Measurements from ENCODE around the gene BCDIN3D.
A peak's percentile ranks its signal among the peaks of the same experiment; 100 is the strongest.
"Not testable (repeated sequence)": the region's sequence is repeated elsewhere in the genome, so short reads cannot be mapped to it uniquely, and the experiment has no call there.

Gene BCDIN3D

DNA sequence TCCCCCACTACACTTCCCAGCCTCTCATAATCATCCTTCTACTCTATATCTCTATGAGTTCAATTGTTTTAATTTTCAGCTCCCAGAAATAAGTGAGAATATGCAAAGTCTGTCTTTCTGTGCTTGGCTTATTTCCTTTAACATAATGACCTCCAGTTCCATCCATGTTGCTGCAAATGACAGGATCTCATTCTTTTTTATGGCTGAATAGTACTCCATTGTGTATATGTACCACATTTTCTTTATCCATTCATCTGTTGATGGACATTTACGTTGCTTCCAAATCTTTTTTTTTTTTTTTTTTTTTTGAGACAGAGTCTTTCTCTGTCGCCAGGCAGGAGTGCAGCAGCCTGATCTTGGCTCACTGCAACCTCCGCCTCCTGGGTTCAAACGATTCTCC, 13.0 kb upstream of the BCDIN3D start:
- not testable (repeated sequence) for DNase-seq (ENCODE audit: low spot score)

DNA sequence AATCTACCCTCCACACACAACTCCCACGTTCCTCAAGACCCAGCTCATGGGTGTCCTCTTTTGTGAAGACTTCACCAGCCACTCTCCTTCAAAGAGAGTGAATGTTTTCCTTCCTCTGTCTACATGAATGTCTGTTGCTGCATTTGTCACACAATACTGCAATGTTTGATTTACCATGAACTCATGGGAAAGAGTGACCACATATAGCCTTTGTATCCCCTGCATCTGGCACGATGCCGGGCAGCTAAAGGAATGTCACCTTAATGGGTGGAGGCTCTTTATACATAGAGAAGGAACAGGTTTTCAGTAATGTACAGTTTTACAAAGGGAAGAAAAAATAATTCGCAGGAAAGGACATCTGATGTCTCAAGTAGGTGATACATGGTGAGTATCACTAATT, 12.1 kb upstream of the BCDIN3D start:
- no peak for DNase-seq (ENCODE audit: low spot score)

DNA sequence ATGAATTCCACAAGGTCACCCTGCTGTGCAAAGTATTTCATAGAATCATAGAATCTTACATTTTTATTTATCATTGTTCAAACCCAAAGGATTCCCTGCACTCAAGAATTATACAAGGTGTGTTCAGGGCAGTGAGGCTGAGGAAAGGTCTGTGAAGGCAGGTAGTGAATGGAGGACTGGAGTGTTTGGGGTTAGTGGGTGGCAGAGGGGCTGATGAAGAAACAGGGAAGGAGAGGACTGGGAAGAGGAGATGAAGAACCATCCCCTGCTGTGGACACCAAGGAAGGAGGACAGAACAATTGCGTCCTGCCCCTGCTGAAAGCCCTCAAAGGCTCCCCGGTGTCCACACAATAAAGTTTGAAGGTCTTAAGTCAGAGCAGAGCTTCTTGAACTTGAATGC, 10.8 kb upstream of the BCDIN3D start:
- no peak for DNase-seq (ENCODE audit: low spot score)

DNA sequence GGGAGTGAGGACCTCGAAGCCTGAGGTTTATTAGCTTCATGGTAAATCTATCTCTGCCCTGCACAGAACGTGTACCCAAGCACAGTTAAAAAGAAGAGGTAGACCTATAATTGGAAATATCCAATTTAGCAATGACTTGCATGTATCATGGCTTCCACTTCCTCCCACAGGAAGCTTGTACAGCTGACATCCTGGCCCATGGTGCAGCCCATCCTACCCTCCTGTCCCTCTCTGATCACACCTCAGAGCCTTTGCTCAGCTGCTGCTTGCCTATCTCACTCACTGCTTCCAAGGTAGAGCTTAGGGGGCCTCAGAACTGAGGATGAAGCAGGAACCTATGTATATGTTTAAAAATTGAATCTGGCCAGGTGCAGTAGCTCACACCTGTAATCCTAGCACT, 4.3 kb upstream of the BCDIN3D start:
- no peak for DNase-seq (ENCODE audit: low spot score)

DNA sequence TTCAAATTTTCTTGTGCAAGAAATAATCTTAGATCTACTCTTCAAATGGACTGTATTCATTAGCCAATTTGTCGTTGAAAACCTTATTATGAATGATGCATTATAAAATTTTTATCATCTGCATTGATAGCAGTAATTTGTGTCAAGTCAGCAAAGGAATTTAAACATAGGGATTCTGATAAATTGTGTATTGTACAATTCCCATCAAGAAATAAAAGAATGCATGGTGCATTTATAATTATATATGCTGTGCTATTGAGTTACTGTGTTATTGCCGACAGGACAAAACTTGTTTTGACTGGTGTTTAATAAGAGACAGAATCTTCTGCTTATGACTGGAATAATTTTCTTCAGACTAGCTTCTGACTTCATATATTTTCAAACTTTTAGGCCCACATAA, 3.1 kb upstream of the BCDIN3D start:
- DNase-seq (ENCODE audit: low spot score), result no peak

DNA sequence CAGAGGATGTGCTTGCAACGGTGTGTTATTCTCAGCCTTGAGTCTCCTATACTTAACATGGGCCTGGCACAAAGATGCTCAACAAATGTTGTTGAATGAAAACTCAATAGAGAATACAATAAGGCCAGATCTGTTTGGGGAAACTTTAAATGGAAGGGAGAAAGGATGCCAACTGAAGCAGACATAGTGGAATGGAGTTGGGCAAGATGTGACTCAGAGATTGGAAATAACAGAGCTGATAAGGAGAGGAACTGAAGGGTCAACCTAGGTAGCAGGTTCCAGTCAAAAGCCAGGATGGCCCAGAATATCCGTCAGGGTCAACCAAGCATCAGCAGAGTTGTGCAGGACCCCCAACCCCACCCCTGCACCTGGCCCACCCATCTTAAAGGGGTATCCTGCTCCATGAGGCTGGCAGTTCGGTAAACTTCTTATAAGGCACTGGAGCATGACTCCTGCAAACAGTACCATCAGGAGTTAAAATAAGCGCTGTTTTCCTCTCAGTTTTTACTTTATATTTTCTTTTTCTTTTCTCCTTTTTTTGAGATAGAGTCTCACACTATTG, 1.1 kb upstream of the BCDIN3D start:
- no peak for DNase-seq (ENCODE audit: low spot score)

DNA sequence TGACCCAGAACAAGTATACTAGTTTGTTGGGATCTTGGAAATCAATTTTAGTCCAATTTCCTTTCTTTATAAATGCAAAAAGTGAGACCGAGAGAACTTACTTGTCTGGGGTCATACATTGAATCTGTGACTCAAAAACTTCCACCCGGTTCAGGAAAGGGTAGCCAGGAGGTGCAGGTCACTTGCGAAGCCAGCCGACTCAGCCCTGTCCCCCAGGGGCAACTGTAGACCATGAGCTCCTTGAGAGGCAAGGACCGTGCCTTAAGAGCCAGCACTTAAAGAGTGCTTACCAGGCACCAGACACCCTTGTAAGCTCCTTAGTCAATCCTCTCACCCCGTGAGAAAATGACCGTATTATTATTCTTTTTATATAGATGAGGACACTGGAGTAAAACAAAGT, 505 bp upstream of the BCDIN3D start:
- no peak for DNase-seq (ENCODE audit: low spot score)

DNA sequence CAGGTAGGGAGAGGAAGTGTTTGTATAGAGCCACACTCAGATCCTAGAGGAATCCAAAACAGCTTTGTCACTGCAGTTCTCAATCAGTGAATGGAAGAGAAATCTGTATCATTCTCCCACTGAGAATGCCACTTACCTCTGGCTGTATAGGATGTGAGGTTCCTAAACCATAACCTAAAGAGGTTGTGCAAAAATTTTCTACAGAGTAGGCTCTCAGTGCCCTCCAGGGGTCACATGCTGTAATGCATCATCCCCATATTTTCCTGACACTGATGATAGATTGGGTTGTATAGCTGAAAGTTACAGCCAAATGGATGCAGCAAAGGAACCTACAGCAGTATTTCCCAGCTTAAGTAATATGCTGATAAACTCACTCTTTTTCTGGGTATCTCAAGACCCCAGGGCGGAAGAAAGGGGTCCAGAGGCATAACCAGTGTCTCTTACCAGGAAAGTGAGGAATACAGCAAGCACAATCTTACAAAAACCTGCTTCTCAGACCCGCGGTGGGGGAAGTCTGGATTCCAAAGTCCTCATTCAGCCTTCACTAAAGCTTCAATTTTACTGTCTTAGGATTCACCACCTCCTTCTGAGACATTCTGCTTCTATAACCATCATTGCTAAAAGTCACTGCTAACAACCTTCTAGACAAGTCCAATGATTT, 3.8 kb downstream of the BCDIN3D start:
- DNase-seq (ENCODE audit: low spot score), result no peak

DNA sequence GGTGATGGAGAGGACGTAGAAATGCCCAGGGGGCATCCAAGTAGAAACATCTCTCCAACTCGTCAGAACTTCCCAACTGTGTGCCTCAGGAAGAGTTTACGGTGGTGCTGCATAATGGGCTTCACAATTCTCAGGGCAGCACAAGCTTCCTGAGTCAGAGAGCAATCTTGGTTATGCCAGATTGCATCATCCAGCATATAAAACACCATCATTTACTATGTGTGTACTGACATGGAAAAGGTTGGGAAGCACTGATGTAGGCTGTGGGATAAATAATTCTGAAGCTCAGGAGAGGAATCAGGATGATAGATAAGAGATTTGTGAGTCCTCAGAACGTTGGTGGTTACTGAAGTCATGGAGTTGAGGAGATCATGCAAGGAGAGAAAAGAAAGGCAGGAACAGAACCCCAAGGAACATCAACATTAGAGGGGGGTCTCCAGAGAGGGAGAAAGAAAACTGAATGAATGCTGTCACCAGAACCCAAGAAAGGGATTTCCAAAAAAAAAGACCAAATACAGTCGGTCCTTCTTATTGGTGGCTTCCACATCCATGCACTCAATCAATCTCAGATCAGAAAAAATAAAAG, 10.0 kb downstream of the BCDIN3D start:
- peak; percentile 58 for DNase-seq (ENCODE audit: low spot score)

DNA sequence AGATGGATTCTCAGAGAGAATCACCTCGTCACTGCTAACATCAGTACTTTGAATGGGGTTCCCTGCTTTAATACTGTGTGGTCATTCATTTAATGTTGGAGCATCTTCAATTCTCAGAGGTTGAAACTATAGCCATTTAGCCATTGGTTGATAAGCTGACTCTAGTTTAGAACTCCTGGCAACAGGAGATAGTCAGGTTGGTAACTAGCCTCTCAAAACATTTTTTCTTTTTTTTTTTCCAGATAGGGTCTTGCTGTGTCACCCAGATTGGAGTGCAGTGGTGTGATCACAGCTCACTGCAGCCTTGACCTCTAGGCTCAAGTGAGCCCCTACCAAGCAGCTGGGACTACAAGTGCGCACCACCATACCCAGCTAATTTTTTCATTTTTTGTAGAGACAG, 11.2 kb downstream of the BCDIN3D start:
- DNase-seq (ENCODE audit: low spot score), result no peak

DNA sequence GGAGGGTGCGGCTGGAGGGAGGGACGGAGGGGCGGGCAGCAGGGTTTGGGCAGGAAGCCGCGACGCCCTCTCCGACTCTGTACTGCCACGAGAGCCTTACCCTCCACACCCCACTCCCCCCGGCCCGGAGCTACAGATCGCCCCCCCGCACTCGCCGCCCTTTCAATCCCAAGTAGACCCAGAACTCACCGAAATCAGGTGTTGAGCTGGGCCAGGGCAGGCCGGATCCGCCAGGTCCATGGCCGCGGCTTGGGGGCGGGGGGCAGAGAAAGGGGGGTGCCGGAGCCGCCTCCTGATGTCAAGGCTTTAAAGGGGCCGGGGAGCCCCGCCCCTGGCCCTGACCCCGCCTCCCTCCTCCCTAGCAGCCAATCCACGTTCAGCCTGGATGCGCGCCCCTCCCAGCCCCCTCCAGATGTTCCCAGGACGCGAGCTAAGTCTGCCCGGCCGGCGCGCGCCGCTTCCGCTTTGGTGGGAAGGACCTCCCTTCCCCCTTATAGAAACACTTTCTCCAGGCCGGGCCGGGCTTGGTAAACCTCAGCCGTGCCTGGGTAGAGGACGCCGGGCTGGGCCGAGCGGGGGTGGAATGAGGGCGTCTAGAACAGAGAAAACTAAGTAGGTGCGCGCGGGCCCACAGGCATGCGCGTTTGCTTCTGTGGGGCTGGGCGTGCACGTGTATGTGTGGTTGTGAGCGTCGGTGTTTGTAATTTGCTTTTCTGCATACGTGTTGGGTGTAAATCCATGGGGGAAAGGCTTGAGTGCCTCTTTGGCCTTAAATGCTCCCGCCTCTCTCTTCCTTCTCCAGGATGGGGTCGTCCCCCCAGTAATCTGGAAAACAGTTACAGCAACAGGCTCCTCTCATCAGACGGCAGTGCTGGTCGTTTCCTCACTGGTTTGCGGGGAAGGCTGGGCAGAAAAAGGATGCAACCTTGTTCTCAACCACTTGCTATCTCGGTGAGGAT, 14.5 kb downstream of the BCDIN3D start, which contains the start of gene NCKAP5L:
NCKAP5L (minus strand) TSS at position 281 of the 959 bp plus-strand sequence. CDS start 24,369 bp downstream, outside the sequence.
- peak; percentile 98 for DNase-seq (ENCODE audit: low spot score)

DNA sequence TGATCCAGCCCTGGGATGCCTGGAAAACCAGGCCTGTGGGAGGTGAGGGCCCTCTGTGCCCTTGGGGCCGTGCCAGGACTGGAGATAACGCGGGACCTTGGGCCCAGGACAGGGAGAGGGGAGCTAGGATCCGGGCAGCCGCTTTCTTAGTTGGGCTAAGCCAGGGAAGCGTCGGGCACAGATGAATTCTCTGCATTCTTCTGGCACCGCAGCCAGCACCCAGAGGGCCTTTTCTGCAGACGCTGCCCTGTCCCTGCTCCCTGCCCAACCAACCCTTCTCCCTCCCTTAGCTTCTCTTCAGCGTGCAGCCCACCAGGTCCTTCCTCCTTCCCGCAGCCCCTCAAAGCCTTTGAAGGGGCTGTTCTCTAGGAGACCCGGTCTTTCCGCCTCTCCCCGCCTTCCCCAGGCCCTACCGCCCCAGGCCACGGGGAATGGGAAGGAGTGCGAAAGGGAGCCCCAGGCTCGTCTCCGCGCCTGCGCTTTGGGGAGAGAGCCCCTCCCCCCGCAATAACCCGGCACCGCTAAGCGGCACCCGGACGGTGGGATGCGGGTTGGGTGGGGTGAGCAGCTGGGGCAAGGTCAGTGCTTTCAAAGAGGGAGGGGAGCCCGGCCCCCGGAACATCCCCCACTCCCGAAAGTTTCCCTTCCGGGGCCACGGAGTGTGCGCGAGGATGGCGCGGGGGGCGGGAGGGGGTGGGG, 15.4 kb downstream of the BCDIN3D start:
- DNase-seq (ENCODE audit: low spot score), result peak; percentile 89

DNA sequence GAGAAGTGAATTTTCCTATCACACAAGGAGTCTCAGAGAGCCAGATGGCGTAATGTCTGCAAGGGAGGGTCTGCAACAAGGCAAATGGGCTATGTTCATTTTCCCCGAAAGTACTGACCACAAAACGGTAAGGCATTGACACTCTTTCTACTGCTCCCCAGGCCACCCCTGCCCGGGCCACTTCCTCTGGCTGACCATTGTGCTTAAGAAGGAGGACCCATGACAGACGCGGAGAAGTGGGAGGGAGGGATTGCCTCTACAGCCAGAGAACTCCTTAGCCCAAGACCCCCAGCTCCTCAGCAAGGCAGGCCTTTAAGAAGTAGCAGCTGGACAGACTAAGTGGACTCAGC, 15.9 kb downstream of the BCDIN3D start:
- DNase-seq (ENCODE audit: low spot score), result no peak

DNA sequence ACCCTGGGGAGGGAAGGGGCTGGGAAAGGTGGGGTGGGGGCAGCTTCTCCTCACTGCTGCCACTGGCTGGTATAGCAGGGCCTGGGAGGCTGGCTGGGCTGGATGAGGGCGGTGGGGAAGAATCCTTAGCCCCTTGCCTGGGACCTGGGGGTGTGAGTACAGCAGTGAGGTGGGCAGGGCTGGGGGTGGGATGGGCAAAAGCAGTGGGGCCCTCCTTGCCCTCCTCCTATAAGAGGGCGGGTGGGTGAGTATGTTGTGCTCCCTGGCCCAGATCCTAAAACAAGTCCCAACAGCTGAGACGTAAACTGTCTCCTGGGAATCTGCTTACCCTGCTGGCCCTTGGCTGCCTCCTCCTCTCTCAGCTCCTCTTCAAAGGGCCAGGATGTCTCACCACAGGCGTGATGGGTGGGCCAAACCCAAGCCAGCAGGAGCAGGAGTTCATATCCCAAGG, 16.9 kb downstream of the BCDIN3D start:
- no peak for DNase-seq (ENCODE audit: low spot score)

DNA sequence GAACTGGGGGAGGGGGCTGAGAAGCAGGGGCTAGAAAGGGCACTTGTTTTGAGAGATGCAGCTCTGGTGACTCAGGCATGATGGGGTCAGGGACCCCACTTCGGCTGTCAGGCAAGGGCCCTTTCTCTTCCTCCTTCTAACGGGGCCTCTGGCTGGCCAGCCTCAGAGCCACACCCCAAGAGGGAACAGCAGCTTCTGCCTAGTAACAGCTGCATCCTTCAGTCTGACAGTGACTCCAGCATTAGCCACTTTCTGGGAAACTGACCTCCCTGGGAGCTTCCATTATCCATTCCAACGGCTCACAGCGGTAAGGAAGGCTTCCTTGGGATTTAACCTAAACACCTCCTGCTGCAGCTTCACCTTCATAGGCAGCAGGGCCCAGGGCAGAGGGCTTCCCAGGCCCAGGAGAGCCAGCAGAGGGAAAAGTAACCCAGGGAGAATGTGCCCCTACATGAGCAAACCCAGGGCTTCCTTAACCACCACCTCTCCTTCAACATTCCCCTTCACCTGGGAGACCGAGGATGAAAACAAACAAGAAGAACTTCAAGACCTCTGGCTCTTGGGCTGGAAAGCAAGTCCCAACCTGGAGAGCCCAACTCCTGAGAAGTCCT, 17.4 kb downstream of the BCDIN3D start:
- peak; percentile 82 for DNase-seq (ENCODE audit: low spot score)

DNA sequence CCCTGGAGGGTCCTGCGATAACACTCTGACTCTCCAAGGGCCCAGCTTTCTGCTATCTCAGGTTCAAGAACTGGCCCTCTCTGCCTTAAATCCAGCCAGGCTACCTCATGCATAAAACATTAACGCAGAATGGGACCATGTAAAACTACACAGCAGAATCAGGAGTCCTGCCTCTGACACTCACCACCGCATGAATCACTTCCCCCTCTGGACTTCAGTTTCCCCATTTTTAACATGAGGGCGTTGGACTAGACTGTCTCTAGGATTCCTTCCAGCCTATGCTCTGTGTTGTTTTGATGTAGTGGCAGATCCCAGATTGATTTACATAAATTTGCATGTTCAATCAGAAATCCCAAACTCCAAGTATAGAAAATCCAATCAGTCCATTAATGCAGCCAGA, 18.0 kb downstream of the BCDIN3D start:
- DNase-seq (ENCODE audit: low spot score), result peak; percentile 77

DNA sequence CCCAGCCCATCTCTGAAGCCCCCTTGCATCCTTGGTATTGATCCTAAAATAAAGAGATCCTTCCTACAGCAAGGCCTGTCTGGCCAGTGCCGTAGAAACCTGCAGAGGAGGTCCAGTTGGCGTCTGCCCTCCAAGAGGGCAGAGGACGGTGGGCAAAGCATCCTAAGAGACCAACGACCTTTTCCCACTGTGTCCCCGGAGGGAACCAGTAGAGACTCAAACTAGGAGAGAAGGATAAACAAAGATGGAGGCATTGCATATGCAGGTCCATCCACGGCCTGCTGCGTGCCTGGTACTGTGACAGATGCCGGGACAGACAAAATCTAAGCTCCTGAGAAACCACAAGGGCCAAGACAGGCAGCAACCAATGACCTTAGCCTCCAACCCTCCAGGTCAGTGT, 18.5 kb downstream of the BCDIN3D start:
- no peak for DNase-seq (ENCODE audit: low spot score)

DNA sequence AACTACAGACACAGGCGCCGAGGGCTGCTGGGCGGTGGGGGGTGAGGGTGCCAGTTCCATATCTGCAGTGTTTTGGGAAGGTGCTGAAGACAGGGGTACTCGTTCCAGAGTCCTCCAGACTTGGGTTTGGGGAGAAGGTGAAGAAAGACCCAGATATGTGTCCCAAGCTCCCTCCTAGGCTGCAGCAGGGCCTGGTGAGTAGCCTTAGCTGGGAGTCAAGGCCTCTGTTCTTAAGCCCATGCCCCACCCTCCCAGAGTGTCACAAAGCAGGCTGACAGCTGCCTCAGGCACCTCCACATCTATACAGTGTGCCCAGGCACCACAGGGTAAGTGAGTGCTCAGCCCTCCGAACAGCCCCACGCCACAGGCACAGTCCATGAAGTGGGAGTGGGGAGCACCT, 19.0 kb downstream of the BCDIN3D start:
- DNase-seq (ENCODE audit: low spot score), result no peak

DNA sequence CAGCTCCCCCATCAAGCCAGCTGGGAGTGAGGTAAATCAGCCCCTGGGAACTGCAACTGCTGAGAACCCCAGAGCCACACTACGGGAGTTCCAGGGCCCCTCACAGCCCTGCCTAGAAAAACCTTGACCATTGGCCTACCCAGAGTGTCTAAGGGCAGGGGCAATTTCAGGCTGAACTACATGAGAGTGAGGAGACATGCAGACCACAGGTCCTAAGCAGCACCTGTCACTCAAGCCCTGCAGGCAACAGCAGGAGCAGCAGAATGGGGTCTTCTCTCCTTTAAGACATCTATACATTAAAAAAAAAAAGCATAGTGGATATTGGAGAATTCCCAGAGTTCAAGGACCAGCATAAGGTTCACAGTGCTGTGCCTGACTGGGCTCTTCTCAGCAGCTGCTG, 19.6 kb downstream of the BCDIN3D start:
- DNase-seq (ENCODE audit: low spot score), result no peak

DNA sequence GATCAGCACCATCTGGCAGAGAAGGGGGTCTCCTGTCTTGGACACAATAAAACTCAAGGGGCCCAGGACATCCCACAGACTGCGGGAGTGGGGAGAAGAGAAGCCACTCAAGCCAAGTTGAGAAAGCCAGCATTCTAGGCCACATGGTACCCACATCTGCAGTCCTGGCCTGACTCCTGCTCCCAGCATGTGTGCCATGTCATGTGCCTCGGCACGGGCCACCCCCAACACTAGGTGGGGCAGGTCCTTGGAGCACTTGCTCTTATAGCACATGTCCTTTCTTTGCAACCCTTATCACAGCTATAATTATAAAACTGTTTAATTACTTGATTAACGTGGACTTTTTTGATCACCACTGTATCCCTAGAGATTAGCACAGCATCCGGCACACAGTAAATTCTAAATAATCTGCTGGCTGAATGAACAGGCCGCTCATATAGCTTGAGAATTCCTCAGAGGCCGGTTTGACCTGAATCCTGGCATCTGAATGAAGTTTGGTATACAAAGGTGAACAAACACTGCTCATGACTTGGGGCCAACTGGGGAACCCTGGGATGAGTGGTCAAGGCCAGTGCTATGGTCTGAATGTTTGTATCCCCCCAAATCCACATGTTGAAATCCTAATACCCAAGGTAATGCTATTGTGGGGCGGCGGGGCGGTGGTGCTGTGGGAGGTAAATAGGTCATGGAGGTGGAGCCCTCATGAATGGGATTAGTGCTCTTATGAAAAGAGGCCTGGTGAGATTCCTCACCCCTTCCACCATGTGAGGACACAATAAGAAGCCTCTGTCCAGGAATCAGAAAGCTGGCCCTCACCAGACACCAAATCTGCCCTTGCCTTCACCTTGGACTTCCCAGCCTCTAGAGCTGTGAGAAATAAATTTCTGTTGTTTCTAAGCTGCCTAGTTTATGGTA, 21.3 kb downstream of the BCDIN3D start:
- no peak for DNase-seq (ENCODE audit: low spot score)

Data from AG20443 (cell line).